GM18951 (cell line): Measurements from ENCODE around the gene APBA2.

Source experiments
- POLR2A ChIP-seq: IDR thresholded peaks from 4 replicates; pipeline ENCODE4 v1.6.1; 2011; ENCODE audit warnings: mild to moderate bottlenecking; ENCODE audit not compliant: insufficient read length, insufficient read depth; ENCODE audit errors: extremely low read depth
- in situ Hi-C: fragments of 300-500 bp; cut with MboI; formaldehyde crosslinking; loops from one replicate; pipeline ENCODE4 v1.12.0; 2022; ENCODE audit warnings: low sequenced_read_pairs, mixed read lengths, inconsistent platforms; ENCODE audit not compliant: unreplicated experiment

Gene APBA2

DNA sequence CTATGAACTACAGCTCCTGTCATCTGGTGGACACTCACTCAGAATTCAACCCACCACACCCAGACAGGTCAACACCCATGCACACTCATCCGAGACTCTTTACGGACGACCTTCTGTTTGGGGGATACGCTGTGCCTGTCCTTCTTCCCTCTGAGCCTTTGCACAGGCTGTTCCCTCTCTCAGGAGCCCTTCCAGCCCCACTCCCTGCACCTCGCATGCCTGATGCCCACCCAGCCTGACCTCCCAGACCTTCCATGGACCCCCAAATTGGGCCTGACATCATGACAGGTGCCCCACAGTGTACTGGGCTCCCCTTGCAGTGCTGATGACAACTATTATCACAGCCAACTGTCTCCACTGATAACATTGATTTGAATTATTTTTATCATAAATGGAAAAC, 248.0 kb downstream of the APBA2 start:
- no peak for TF ChIP-seq POLR2A
- in situ Hi-C loops: no loop called here

DNA sequence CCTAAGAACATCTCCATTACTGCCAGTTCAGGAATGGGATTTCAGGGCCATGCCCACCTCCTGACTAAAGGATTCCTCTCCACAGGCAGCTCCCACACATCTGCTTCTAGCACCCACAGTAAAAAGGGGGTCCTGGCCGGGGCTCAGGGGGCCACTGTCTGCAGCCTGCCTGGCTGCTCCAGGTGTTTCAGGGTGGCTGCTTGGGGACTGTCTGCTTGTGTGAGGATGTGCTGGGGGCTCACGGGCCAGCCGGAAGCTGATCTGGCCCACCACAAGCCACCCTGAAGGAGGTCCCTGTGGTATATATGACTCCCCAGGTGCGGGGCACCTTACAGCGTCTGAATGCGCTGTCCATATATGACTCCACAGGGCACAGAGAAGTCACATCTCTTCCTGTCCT, 248.5 kb downstream of the APBA2 start:
- no peak for TF ChIP-seq POLR2A
- in situ Hi-C loops: no loop called here

DNA sequence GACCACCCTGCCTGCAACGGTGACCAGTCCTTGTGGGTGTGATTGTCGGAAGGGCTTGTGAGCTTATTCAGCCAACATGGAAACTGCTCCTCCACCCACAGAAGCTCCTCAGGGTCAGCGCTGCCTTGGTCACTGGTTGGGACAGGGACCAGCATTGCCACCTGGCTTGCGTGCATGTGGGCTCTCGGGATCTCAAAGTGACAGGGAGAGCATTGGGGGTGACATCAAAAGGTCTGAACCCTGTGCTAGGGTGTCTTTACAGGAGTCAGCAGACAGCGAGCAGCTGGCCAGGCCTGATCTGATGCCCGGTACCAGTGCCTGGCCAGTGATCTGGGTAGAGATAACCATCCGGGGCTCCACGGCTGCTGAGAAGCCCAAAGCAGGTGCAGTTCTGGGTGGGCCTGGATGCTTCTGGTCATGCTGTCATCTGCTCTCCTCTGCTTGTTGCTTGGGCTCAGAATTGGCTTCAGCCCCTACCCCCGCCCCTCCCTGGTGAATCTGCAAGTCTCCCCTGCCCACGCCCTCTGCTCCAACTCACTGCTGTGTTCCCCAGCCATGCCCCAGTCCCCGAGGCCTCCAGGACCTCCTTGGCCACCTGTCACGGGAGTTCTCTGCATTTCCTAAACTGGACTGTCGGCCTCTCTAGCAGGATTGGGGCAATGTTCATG, 249.0 kb downstream of the APBA2 start:
- no peak for TF ChIP-seq POLR2A
- in situ Hi-C loops: no loop called here

DNA sequence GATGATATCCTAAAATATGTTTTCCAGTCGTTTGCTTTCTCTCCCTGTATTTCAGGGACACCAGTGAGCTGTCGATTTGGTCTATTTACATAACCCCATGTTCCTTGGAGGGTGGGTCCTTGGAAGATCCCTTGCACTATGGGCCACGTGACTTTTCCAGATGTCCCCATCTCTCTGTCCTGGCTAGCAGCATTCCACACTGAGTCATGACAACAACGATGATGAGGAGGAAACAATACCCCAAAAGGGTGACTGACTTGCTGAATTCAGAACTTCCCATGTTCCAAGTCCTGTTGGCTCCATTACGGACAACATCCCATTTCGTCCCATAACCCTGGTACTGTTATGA, 249.5 kb downstream of the APBA2 start:
- in situ Hi-C loops: no loop called here
- TF ChIP-seq POLR2A: no peak

DNA sequence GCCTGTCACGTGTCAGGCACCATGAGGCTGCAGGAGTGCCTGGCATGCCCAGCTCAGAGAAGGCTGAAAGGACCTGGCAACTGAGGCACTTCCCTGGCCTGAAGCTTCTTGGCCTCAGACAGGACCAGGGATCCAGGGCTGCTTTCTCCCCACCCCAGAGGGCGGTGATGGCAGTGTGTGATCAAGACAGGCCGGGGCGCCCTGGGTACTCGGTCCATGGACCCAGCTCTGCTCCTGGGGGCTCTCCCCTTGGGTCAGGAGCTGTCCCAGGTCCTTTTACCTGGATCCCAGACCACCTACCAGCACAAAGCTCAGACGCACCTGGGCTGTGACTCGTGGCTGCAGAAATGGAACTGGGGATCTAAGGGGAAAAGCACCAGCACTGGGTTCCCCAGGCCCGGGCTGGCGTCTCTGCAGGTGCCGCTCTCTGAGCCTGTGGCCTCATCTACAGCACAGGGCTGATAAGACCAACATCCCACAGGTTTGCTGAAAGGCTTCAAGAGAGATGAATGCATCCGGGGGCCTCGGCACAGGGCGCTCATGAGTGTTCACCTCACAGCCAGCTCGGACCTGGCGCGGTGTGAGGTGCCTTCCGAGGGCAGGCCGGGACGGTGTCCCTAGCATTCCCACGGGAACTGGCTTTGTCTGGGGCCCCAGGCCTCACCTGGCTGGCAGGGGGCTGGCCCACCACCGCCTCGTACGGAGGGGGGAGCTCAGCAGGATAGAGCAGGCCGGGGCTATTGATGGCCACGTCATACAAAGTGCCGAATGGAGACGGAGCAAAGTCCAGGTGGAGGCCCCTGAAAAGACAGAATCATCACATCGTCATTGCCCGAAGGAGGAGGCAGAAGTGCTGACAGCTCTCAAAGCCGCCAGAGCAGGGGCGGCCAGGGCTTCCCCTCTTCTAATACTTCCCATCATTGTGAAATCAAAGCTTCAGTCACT, 250.2 kb downstream of the APBA2 start:
- in situ Hi-C loops: no loop called here
- TF ChIP-seq POLR2A: no peak

DNA sequence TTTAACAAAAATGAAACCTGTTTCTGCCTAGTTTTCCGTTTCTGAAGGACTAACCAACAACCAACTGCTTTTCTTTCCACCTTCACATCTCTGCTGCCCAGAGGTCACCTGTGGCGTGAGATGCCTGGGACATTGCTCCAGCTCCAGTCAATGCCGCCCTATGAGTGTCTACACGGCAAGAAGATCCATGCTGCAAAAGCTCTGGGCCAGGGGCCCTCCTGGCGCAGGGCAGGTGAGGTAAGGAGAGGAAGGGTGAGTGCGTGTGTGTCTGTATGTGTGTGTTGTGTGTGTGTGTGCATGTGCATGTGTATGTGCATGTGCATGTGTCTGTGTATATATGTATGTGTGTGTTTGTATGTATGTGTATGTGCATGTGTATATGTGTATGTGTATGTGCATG, 252.5 kb downstream of the APBA2 start:
- in situ Hi-C loops: no loop called here
- TF ChIP-seq POLR2A: no peak

DNA sequence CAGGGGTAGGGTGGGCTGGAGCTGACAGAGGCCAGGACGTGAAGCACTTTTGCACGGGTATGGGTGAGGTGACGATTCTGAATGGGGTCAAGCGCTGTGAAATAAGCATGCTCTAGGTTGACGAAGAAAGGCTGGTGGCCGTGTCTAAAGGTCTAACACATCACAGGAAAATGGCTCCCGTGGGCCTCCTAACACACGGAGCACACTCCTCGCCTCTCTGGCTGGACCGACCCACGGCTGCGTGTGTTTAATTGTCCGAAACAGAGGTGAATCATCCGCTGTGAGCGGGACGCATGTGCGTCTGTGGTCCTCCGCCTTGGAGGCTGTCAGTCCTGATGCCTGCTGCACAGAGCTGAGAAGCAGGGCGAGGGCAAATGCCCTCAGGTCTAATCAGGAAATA, 253.3 kb downstream of the APBA2 start:
- no peak for TF ChIP-seq POLR2A
- in situ Hi-C loops: no loop called here

DNA sequence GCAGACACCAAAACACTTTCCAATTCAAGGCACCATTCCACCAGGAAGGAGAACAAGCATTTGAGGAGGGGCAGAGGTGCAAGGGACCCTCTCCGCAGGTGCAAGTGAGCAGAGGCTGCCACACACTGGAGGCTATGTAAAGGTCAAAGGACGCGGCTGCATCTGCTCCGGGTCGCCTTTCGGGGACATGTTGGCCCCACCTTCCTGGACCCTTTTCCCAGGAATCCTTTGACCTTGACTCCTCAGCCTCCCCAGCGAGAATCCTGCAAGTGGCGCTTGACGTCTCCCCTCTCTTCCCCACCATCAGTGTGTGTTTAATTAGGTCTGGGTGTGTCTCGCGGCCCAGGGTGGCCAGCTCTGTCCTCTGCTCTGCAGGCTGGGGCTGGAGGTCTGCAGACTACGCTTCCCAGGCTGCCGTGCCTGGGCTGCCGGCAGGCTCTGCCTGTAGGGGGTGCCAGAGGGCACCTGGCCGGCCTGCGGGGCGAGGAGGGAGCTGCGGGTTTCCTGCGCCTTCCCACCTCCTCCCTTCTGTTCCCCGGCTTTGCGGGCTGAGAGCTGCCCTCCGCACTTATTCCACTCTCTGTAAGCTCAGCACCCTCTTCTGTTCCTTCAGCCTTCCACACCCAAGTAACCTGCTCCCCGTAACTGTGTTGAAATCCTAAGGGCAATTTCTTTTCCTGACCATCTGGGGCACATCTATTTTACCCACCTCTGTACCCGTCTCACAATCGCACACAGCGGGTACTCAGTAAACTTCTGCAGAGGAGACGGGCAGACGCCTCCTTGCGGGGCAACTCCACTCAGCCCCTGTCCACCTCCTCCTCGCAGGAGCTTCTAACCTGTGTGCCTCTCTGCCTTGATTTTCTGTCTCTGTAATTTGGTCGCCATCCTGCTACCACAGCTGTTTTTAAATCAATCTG, 254.0 kb downstream of the APBA2 start:
- in situ Hi-C loops: no loop called here
- no peak for TF ChIP-seq POLR2A

DNA sequence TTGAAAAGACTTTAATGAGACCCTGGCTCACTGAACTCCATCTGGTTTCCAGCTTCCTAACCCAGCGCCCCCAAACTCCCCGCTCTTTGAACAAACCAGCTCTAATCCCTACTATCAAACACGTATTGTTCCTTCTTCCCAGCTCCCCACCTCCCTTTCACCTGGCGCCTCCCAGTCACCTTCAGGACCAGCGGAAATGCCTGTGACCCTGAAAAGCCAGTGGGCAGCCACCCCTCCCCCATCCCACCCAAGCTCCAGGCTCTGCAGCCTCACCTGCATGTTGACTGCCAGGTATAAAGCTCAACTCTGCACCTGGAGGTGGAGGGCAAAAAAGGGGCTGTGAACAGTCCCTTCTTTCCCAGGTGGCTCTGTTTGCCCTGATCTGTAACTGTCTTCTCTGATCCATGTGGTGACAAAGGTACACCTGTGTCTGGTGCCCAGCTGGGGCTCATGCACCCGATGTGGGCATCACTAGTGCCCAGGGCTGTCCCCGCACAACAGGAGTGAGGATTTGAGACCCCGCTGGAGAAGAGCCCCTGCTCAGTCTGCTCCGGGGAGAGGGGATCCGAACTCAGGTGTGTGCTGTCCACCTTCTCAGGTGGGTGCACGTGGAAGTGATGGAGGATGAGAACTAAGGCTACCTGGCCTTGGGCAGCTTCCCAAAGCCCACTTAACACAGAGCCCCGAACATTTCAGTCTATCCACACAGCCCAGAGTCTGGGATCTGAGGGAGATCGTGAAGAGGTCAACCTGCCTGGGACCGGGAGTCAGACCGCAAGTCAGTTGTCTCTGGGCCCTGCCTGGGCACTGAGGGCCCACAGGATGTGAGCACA, 254.9 kb downstream of the APBA2 start:
- in situ Hi-C loops: no loop called here
- no peak for TF ChIP-seq POLR2A

DNA sequence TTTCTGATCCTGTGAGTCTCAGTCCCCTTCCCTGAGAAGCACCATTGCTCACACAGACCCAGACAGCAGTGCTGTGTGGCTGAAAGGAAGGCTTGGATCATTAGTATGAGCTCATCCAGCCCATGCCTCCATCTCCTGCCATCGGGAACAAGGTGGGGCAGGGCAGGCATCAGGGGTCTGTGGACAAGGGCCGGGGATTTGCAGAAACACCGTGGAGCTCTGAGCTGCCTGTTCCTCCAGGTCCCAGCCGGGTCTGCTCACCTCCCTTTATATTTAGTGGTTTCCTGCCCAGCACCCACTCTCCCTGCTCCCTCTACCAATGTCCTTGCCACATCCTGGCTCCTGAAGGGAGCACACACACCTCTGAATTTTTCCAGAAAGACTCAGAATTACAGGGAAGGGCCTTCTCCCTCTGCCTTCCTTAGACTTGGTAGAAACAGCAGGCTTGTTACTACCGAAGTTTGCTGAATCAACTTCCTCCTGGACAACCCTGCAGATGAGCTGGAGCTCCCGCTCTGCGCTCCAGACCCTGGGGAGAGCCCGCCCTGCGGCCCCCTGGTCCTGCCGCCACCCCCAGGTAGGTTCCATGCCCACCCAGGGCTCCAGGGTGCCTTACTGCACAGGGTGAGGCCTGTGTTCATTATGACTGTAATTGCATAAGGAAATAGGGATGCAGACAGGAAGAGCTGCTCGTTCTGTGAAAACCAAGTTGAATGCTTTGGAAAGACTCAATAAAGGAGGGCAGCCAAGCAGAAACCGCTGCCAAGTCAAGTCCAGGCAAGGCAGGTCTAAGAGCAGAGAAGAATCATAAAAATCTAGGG, 255.7 kb downstream of the APBA2 start:
- in situ Hi-C loops: no loop called here
- TF ChIP-seq POLR2A: no peak

DNA sequence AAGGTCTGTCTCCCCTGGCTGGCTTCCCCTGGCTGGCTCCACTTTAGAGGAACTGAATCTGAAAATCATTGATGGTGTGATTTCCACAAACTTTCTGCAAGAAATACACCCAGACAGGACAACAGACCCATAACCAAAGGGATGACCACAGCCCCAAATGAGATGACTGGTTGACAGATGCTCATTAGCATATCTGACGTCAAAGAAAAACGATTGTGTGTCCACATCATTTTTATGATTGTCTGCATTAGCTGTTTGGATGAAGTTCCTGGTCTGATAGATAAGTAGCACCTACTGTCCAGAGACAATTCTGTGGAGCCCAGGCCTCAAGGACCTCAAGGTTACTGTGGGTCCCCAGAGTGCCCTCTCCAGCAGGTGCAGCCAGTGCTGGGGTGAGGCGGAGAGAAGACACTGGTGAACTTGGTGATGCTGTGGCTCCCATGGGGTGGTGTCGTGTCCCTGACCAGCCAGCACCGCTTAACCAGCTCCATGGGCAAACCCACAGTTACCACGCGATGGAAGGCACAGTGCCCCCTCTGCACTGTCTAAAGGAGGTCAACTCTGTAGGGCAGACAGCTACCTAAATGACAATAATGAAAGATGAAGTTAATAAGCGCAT, 256.5 kb downstream of the APBA2 start:
- in situ Hi-C loops: no loop called here
- TF ChIP-seq POLR2A: no peak
